LNCaP clone FGC (cell line): ENCODE data around the gene GALNT8.
"Not testable (repeated sequence)": the region's sequence is repeated elsewhere in the genome, so short reads cannot be mapped to it uniquely, and the experiment has no call there.

Source experiments
- DNase-seq: peaks from one replicate; pipeline ENCODE4 v3.0.0-alpha.2; 2011; ENCODE audit warnings: low read depth
- H3K4me3 ChIP-seq: 2 replicates; pipeline ENCODE4 v1.5.1; 2011; ENCODE audit warnings: mild to moderate bottlenecking, low read depth, low read length, control low read depth
- CTCF ChIP-seq: IDR thresholded peaks from 2 replicates; pipeline ENCODE4 v1.5.1; 2012; ENCODE audit warnings: mild to moderate bottlenecking; ENCODE audit not compliant: control insufficient read depth, insufficient read depth; ENCODE audit errors: extremely low read depth

GALNT8 gene

GRCh38 chr12:4743046-4743445, 22.8 kb downstream of the GALNT8 start:
- TF ChIP-seq CTCF = no peak
- no peak overlapping the region for H3K4me3 ChIP-seq
- DNase-seq = no peak

- H3K4me3 ChIP-seq = no peak overlapping the region
- DNase-seq = no peak
- no peak for TF ChIP-seq CTCF
Measured at GRCh38 chr12:4744709-4745108, 24.5 kb downstream of the GALNT8 start.

- no peak for TF ChIP-seq CTCF
- no peak overlapping the region for H3K4me3 ChIP-seq
- DNase-seq = no peak
Measured at GRCh38 chr12:4745249-4745648, 25.0 kb downstream of the GALNT8 start.

GRCh38 chr12:4751654-4752053, 31.5 kb downstream of the GALNT8 start:
- DNase-seq, H3K4me3 ChIP-seq: not testable (repeated sequence)

- no peak for TF ChIP-seq CTCF
- no peak overlapping the region for H3K4me3 ChIP-seq
Measured at GRCh38 chr12:4762773-4763172, 42.6 kb downstream of the GALNT8 start.

GRCh38 chr12:4763549-4763948, 43.3 kb downstream of the GALNT8 start:
- DNase-seq = no peak
- no peak overlapping the region for H3K4me3 ChIP-seq
- no peak for TF ChIP-seq CTCF

More at GRCh38 chr12:4762773-4763172, 42.6 kb downstream of the GALNT8 start:
- no peak for DNase-seq

GRCh38 chr12:4766445-4766844, 46.2 kb downstream of the GALNT8 start:
- no peak for DNase-seq
- no peak overlapping the region for H3K4me3 ChIP-seq
- TF ChIP-seq CTCF = no peak
